Neural progenitor cell (in vitro differentiated cells): ENCODE data around the gene RTL10.

Experiments used
- CTCF ChIP-seq: fragments of 200-600 bp; sonication (generic); IDR thresholded peaks from 2 replicates; pipeline ENCODE4 v1.5.1; 2017; ENCODE audit warnings: antibody characterized with exemption, mild to moderate bottlenecking
- EZH2phosphoT487 ChIP-seq: fragments of 200-600 bp; sonication (generic); IDR thresholded peaks from 2 replicates; pipeline ENCODE4 v1.6.1; 2017; ENCODE audit warnings: antibody characterized with exemption

- TF ChIP-seq CTCF (no peak), EZH2phosphoT487 (no peak)
Measured at GRCh38 chr22:19884954-19885751, 30.5 kb upstream of the RTL10 start.
